COR-L47 (cell line): ENCODE results near the gene RNLS.

Experiments used
- DNase-seq: peaks from one replicate; lab custom pipeline; 2025; lab: John Stamatoyannopoulos, UW

RNLS gene

DNA sequence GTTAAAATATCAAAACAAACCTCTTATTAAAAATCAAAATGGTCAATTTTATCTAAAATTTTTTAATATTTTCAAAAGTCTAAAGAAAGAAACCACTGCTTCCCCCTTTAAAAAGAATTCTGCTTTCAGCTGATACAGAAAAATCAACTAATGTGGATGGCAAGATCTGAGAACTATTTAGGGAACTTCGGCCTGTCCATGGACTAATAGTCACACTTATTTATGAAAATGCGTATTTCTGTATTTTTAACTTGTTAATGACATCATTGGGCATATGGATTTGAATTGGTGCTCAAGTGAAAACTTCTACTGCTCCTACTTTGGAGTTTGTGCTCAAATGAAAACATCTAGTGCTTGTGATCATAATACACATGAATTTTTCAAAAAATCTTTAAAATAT is 31.9 kb downstream of the RNLS start:
- no peak for DNase-seq

DNA sequence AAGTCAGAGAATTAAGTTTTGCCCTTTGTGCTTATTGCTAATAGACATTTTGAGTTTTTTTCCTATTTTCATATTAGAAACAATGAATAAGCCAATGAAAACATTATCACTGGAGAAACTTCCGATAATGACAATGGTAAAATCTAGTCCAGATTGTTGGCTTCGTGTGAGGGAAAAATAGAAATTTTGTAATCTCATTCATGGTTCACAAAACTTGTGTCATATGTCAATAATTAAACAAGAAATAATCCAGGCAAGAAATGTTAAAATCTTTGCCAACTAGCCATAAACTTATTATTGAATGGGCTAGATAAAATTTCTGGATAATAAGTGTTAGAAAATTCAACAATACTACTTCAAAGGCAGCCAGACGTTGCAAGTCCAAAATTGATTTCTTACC is 36.6 kb downstream of the RNLS start:
- no peak for DNase-seq

DNA sequence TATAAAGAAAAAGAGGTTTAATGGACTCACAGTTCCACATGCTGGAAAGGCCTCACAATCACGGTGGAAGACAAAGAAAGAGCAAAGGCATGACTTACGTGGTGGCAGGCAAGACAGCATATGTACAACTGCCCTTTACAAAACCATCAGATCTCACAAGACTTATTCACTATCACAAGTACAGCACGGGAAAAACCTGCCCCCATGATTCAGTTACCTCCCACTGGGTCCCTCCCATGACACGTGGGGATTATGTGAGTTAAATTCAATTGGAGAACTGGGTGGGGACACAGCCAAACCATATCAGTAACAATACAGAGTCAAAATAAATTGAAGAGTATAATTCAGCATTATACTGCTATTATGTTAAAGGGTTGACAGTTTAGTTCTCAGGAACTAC is 37.8 kb downstream of the RNLS start:
- no peak for DNase-seq

DNA sequence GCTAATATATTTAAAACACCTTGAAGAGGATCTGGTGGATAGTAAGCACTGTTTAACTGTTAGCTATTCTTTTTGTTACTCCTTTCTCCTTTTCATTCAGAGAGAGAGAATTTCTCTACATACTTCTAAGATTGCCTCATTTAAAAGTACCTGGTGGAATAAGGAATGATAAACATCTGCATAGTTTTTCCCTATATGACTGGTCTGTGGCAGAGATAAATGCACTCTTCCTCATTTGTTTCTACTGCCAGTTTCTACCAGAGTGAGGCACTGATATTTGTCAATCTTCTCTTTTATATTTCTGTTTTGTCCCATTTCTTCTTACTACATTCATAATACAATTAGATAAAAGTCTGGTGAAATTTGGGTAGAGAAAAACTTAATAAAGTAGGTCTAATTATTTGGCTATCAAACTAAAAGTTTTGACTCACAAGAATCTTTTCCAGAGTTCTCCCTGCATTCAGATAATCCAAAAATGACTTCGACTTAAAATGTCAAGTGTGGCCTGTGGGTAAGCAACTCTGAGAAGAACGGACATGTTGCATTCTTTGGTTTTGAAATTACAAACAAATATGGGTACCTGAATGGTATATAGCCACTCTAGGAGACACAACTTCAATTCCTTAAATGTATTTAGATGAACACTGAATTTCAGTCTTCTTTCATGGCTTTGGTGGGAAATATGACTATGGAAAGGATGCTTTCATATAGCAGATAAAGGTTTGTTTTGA is 38.8 kb downstream of the RNLS start:
- no peak for DNase-seq

DNA sequence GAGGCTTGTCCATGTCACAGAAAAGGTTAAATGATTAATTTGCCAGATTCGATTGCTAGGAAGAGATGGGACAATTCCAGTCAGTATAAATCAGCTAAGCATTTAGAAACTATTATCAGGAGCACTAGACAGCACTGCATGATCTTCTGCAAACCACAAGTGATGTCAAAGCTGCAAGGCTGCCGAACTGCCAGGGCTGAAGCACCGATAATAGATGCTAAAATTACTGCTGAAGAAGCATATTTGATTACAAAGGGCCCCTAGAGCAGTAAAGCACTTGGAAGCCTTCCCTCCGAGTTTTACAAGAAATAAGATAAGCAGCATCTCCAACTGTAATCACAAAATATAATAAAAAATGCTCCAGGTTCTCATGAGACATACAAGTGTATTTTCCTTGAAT is 40.6 kb downstream of the RNLS start:
- DNase-seq, result no peak

DNA sequence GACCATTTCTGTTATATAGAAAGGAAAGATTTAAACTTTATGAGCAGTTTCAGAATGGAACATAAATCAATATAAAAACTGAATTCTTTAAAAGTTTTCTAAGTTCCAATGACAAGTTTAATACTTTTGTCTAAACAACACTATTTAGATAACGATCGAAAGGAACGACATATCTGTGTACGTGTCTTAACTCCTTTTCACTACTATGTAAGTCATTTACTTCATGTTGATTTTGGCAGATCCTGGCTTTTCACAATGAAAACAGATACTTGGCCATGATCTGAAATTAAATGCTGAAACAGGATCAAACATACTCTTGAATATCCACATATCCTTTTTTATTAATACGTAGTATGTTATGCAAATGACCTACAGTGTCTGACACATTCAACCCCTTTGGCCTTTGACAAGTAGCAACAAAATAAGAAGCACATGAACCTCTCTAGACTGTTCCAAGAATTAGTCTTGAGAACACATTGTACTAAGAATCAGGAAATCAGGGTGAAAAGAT is 41.9 kb downstream of the RNLS start:
- DNase-seq, result no peak

DNA sequence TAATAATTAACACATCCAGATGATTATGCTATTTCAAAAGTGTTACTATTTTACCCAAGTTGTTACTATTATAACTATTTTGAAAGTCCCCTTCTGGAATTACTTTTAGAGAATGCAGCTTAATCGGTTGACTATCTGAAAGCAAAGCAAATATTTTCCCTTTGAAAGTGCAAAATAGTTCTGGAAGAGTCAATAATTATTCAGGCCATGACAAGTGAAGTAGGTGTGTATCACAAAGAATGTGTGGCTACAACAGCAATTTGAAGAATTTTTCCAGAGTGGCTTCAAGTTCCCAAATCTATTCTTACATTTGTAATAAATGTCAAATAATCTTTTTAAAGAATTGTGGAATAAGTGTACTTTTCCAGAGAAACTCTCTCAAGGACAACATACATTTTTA is 42.8 kb downstream of the RNLS start:
- DNase-seq, result no peak

DNA sequence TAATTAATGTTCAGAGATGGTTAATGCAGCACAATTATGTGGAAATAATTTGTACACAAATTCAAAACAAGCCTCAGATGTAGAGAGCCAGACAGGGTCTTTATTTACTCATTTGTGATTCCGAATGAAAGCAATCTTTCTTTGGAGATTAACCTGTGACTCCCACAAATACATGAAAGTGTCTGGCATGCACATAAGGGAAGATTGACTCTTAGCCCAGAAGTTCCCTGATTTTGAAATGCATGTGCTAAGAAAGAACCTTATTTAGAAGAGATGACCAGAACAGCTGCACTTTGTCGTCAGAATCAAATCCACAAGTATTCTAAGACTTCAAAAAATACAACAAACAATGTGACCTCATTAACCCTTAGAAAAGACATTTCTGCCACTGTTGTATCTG is 45.1 kb downstream of the RNLS start:
- DNase-seq, result no peak

DNA sequence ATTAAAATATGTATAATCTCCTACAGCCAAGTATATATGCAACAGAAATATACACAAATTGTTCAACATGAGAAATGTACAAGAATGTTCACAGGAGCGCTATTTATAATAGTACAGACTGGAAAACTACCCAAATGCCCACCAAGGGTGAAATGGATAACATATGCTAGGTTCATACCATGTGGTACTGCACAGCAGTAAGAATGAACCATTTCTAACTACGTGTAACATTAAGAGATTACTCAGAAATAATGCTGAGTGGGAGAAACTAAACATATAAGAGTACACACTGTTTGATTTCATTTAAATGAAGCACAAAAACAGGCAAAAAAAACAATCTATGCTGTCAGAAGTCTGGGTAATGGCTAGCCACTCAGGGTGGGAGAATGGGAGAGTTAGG is 45.8 kb downstream of the RNLS start:
- DNase-seq, result no peak

DNA sequence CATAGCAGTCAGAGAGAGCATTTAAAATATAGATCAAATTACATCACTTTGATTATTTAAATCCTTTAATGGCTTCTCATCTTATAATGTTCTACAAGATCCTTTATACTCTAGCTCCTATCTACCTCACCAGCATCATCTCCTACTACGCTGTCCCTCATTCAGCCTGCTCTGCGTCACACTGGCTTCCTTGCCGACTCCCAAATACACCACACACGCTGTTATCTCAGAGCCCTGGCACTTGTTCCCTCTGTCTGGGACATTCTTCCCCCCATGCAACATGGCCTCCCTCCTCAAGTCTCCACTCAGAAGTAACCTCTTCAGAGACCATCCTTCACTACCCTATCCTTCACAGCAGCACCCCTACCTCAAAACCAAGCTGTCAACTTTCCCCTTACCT is 46.7 kb downstream of the RNLS start:
- no peak for DNase-seq

DNA sequence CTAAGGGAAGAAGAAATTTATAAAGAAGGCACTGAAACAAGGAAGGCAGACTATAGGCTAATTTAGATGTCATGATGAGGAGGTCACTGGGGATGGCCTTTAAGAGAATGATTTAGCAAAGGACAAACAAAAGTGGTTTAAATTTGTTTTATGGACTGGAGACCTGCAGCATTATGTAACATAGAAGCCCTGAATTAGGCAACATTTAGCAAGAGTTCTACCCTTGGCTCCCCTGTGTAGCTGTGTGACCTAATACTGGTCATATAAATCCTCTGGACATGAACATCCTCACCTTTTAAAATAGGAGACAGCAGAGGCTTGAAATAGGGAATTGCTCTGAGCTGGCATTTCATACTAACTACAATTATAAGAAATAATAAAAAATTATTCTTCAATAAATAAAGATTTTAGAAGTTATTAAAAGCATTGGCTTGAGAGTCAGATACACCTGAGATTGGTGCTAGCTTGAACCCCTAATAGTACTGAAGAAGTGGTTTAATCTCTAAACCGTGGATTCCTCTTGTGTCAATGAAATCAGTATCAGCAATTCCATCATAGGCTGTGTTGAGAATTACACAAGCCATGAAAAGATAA is 48.9 kb downstream of the RNLS start:
- no peak for DNase-seq

DNA sequence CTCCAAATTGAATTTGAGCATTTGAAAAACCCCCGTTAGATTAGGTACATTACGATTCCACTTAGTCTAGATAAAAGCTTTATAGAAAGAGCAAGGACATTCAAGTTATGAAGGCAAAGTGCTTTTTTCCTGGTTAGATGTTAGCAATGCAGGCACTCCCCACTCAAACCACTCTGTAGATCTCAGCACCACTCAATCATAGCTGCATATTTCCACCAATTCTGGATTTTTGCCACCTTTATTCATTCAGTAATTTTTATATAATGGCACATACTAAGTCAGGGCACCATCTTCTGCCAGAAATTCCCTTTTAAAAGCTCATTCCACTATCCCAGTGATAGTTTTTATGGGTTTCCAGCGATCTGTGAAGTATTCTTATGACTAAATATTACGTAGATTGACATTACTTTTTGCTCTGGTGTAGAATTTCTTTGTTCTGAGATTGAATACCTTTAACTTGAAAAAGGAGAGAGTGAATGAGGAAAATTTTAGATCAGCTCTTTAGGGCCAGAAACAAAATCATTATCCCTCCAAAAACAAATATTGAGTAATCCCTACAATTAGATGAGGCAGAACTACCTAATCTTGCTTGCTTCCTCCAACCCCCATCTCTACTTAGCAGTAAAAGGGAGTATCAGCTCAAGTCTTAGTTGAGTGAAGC is 51.6 kb downstream of the RNLS start:
- DNase-seq, result no peak

DNA sequence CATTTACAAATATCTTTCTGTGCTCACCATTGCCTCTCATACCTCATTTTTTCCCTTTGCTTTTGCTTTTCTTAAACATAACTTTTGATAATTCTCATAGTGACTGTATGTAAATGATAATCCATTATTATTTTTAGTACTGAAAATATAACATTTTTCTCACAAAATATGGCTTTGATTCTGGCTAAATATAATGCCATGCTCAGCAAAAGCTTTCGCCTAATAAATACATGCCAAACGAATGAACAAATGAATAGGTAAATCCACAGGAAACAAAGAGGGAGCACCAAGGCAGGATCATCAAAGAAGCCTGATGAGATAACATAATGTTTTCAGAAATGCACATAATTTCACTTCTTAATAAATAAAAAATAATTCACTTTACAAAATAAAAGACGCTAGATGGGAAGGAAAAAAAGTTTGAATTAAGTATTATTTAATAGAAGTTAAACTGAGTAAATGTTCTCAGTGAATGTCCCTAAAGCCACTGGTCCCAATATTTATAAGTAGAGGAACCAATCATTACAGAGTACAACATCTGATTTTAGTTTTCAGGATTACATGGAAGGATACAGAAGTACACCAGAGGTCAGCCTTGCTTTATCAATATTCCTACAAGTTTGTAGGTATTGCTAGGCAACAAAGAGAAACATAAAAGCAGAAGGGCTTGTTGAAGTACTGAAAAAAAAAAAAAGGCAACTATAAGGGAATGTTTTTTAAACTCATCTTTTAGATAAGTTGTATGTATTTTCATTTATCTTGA is 52.3 kb downstream of the RNLS start:
- no peak for DNase-seq

DNA sequence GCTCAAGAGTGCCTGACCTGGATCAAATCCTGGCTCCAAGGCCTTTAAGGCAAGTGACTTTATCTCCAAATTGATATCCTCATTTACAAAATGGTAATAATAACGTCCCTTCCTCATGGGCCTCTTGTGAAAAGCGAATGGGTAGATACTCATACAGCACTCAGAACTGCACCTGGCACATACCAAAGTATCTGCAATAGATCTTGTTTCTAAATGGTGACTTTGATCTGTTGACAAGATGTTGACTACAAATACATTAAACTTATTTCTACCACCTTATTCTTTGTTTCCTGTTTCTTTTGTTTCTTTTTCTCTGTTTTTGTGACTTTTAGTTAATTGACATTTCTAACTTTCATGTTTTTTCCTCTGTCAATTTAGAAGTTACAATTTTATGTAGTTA is 53.0 kb downstream of the RNLS start:
- no peak for DNase-seq

DNA sequence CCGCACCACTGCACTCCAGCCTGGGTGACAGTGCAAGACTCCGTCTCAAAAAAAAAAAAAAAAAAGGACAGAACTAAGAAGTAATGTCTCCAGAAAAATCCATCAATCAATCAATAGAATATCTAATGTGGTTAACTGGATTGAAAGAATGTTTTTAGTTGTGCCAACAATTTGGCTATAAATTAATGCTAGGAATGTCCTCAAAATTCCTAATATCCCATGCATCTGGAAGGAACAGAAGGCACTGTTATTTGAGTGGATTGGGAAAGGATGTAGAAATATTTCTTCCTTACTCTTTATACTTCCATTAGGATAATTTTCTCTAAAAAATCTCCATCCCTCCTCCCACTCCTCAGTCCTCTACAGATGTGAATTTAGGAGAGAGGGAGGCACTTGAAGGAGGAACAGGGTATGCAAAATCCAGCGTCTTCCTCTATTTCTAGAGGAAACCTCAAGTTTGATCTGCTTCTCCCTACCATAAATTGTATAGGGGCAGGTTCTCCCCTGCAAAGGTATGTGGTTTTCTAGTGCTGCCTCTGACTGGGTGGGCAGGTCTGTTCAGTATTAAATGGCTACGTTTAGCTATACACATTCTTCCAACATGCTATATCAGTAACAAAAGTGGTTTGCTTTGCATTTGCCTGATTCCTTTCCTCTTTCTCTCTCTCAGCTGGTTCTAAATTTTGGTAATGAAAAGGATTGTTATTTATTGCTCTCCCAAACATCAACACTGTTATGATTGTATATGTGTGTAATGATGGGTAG is 54.1 kb downstream of the RNLS start:
- DNase-seq, result no peak

DNA sequence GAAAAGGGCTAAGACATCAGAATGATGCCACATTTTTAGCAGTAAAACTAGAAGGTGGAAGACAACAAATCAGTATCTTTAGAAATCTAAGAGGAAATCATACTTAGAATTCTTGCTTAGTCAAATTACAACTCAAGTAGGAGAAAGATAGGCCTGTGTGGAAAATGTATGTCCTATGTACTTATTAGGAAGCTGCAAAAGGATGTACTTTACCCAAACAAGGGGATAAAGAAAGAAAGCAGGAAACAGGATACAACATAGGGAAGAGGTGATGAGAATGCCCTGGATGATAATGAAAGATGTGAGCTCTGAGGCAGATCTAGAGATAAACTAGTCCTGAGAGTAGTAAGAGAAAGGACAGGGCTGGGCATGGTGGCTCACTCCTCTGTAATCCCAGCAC is 54.9 kb downstream of the RNLS start:
- DNase-seq, result no peak

DNA sequence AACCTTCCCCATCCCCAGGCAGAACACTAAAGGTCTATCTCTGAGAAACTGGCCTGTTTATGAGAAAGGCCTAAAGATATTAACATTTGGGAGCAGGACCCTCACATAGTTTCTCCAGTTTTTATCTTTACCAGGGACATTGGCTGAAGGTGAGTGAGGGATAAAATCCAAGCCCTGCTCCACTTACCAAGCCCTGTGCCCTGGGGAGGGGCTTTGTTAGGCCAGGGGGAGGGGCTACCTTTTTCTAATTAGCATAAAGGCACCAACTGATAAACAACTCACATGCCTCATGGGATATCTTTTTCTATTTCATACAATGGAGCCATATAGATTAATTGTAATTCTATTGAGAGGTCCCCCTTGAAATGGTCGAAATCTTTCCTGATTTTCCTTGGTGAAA is 55.9 kb downstream of the RNLS start:
- DNase-seq, result no peak

DNA sequence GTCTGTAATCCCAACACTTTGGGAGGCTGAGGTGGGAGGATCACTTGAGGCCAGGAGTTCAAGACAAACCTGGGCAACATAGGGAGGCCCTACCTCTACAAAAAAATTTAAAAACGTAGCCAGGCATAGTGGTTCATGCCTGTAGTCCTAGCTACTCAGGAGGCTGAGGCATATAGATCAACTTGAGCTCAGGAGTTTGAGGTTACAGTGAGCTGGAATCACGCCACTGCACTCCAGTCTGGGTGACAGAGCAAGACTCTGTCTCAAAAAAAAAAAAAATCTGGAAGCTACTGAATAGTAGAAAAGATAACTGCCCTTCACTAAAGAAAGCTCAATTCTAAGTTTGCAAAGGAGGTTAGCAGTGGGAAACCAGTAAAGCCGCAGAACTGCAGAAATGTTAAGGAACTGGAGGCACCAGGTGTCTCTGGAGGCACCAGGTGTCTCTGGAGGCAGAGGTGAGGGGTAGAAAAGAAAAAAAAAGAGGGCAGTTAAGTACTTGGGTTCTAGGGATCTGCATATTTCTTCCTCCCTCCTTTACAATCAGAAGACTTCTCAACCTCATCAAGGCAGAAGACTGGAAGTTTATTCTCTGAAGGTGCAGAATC is 56.5 kb downstream of the RNLS start:
- no peak for DNase-seq

DNA sequence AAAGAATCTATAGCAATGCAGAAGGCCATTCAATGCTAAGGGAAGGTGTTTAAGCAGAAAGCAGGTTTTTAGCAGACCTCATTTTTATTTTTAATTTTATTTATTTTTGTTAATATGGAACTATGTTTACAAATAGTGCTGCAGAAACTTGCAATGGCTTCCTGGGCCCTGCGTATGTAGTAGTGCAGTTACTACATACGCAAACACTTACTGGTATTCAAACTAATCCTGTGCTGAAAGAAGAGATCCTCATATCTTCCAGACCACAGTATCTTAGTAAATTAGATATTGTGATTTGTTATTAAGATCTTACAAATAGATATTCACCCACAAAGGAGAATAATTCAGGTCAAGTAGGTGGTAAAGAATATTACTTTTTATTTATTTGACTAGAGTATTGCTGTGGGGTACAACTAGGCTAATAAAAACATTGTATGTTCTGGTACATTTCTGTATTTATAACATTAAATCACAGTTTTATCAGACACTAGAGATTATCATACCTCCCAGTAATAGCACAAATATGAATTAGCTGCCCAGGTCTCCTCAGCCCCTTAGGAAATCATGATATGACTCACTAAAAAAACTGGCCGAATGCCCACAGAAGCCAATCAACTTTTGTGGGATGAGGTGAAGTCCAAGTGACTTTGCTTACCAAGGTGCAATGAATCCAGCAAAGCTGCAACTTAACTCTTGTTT is 57.6 kb downstream of the RNLS start:
- no peak for DNase-seq

DNA sequence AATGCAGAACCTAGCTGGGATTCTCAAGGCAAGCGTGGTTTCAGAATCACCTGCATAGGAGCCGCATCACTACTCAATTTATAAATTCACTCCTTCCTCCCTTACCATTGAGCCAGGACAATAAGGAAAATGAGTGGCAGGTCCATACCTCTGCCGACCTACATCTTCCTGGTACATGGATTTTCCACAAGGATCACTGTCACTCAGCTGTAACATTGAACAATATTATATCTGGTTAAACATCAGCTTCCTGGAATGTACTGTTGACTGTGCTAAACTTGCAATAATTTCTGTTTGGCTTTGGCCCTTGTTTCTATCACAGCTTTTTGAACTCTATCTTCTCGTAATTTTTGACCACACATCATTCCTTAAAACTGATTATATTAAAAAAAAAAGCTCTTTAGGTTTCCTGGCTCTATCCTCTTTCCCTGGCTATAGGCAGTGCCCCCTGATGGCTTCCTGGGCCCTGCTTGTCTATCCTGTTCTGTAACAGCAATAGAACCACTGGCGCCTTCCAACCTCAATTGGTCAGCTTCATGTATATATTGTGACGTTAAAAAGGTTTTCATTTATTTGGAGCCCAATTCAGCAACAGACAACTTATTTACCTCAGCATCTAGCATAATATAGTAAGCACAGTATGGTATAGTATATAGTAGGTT is 59.2 kb downstream of the RNLS start:
- DNase-seq, result no peak
